ES-I3 (cell line): ENCODE data around the gene TMEM117.

Experiments used
- H3K36me3 ChIP-seq: 2 replicates; pipeline ENCODE4 v1.6.1; 2013; ENCODE audit warnings: mild to moderate bottlenecking, low read length, control low read depth, moderate library complexity; ENCODE audit not compliant: insufficient read depth
- H3K4me1 ChIP-seq: 2 replicates; pipeline ENCODE4 v1.6.1; 2013; ENCODE audit warnings: mild to moderate bottlenecking, control low read depth, low read length; ENCODE audit not compliant: insufficient read depth
- H3K9ac ChIP-seq: 2 replicates; pipeline ENCODE4 v1.6.1; 2013; ENCODE audit warnings: low read depth, mild to moderate bottlenecking, low read length, moderate library complexity
- H3K9me3 ChIP-seq: 2 replicates; pipeline ENCODE4 v1.6.1; 2013; ENCODE audit warnings: mild to moderate bottlenecking, low read length, moderate library complexity; ENCODE audit not compliant: control insufficient read depth, insufficient read depth

TMEM117 gene

DNA sequence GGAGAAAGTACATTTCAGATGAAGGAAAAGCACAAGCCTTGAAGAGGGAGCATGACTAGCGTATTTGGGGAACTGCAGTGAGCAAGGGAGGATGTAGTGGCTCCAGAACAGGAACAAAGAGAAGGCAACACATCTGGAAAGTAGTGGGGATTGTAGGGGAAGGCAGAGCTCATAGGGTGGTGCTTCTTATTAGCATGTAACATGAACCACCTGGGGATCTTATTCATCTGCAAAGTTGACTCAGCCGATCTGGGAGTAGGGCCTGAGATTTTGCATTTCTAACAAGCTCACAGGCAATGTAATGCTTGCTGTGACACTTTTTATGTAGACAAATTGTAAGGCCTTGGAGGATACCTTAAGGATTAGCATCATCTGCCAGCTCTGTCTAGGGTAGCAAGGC, 592.9 kb downstream of the TMEM117 start:
- peaks cover 16% of the 10 kb centered on the region; the same call in 1 of the 2 replicates for H3K4me1 ChIP-seq
- no peaks in the 10 kb centered on the region for H3K9me3 ChIP-seq
- H3K9ac ChIP-seq: peak overlapping the region; percentile 9; the same call in 1 of the 2 replicates
- H3K36me3 ChIP-seq: no peaks in the 10 kb centered on the region

DNA sequence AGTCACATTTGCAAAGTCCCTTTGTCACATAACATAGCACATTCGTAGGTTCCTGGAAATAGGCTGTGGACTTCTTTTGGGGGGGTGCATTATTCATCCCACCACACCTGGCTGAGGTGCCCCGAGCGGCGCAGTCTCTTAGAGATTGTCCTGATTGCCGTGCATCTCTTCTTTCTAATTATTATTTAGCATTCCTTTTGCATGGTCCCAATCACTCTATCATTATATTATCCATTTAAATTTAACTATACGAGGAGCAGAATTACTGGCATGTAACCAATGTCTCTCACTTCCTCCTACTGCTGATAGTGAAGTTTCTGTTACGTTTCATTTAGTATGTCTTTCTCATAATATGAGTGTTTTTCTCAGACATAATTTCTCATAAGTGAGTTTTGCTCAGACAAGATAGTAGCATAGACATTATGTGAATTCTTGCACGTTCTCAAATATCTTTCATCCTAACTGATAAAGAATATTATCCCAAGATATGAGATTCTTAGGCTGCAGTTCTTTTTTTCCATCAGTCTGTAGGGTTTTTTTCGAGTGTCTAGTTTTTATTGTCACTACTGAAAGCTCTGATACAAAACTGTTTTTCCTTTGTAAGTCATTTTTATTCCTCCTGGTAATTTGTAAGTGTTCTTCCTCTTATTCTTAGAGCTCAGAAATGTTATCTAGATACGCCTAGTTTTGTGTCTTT, 595.9 kb downstream of the TMEM117 start:
- H3K9me3 ChIP-seq: no peaks in the 10 kb centered on the region
- H3K4me1 ChIP-seq: peaks cover 16% of the 10 kb centered on the region; the same call in 1 of the 2 replicates
- H3K36me3 ChIP-seq: no peaks in the 10 kb centered on the region
- no peak overlapping the region for H3K9ac ChIP-seq

DNA sequence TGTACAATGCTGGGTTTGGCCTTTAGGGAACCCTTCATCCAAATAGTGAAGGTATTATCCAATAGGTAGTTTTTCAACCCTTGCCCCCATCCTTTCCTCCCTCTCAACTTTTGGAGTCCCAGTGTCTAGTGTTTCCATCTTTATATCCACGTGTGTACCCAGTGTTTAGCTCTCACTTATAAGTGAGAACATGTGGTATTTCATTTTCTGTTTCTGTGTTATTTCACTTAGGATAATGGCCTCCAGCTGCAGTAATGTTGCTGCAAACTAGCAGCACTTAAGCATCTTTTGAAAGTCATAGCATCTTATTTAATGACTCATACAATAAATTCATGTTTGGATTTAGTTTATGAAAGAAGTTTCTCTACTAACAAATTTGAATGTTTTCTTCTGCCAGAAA, 597.8 kb downstream of the TMEM117 start:
- H3K36me3 ChIP-seq: no peaks in the 10 kb centered on the region
- peaks cover 10% of the 10 kb centered on the region; the same call in 1 of the 2 replicates for H3K4me1 ChIP-seq
- no peak overlapping the region for H3K9ac ChIP-seq
- no peaks in the 10 kb centered on the region for H3K9me3 ChIP-seq

DNA sequence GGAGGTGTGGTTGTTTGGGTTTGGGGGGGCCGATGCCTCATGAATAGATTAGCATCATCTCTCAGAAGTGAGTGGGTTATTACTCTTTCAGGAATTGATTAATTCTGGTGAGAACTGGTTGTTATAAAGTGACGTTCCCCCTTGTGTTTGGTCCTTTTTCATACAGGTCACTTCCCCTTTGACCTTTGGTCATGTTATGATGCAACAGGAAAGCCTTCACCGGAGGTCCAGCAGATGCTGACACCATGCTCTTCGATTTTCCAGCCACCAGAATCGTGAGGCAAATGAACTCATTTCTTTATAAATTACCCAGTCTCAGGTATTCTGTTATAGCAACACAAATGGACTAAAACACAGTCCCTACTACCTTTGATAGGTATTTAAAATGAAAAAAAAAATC, 600.9 kb downstream of the TMEM117 start:
- Histone ChIP-seq H3K9ac (no peak overlapping the region), H3K9me3 (no peaks in the 10 kb centered on the region), H3K36me3 (no peaks in the 10 kb centered on the region), H3K4me1 (no peaks in the 10 kb centered on the region)
